ENCODE measurements around the gene SSX4. TPM values are rescaled to one million over a fixed set of nuclear protein-coding genes. Genes with fewer than 3 reads are reported as not detected.
"Not testable (repeated sequence)": the region's sequence is repeated elsewhere in the genome, so short reads cannot be mapped to it uniquely, and the experiment has no call there.

Gene SSX4
- total RNA-seq: not detected

- not testable (repeated sequence) for H3K27ac Mint-ChIP-seq, DNase-seq, H3K9me3 Mint-ChIP-seq, H3K27me3 Mint-ChIP-seq, H3K36me3 Mint-ChIP-seq, H3K4me1 Mint-ChIP-seq, H3K4me3 Mint-ChIP-seq
Observed at GRCh38 chrX:48383239-48383638, at the start of gene SSX4. SSX4 (plus strand) TSS chrX:48383539; CDS start chrX:48384054, 515 bp downstream.

- H3K4me3 Mint-ChIP-seq, H3K27ac Mint-ChIP-seq, DNase-seq, H3K36me3 Mint-ChIP-seq, H3K4me1 Mint-ChIP-seq, H3K27me3 Mint-ChIP-seq, H3K9me3 Mint-ChIP-seq: not testable (repeated sequence)
Observed at GRCh38 chrX:48346059-48346458, 37.3 kb upstream of the SSX4 start.

GRCh38 chrX:48356315-48357094 lies 26.8 kb upstream of the SSX4 start, which contains the start of gene SSX3:
SSX3 (minus strand) TSS chrX:48356703; CDS start chrX:48355249, 1,454 bp downstream.
- not testable (repeated sequence) for H3K4me1 Mint-ChIP-seq, H3K27me3 Mint-ChIP-seq, H3K9me3 Mint-ChIP-seq, DNase-seq, H3K36me3 Mint-ChIP-seq, H3K27ac Mint-ChIP-seq, H3K4me3 Mint-ChIP-seq

- Mint-ChIP-seq H3K4me3 (no peak overlapping the region), H3K27ac (no peak overlapping the region), H3K36me3 (no peaks in the 10 kb centered on the region), H3K9me3 (no peaks in the 10 kb centered on the region), H3K27me3 (no peaks in the 10 kb centered on the region), H3K4me1 (no peaks in the 10 kb centered on the region)
- no peak for DNase-seq
Observed at GRCh38 chrX:48357681-48358080, 25.7 kb upstream of the SSX4 start.

GRCh38 chrX:48359281-48359680 lies 24.1 kb upstream of the SSX4 start:
- not testable (repeated sequence) for H3K27ac Mint-ChIP-seq, H3K27me3 Mint-ChIP-seq, H3K36me3 Mint-ChIP-seq, H3K4me3 Mint-ChIP-seq, H3K9me3 Mint-ChIP-seq, H3K4me1 Mint-ChIP-seq, DNase-seq

GRCh38 chrX:48367717-48368408 lies 15.5 kb upstream of the SSX4 start:
- not testable (repeated sequence) for H3K36me3 Mint-ChIP-seq, DNase-seq, H3K4me1 Mint-ChIP-seq, H3K27me3 Mint-ChIP-seq, H3K4me3 Mint-ChIP-seq, H3K27ac Mint-ChIP-seq, H3K9me3 Mint-ChIP-seq

- not testable (repeated sequence) for H3K27ac Mint-ChIP-seq, H3K9me3 Mint-ChIP-seq, H3K4me1 Mint-ChIP-seq, H3K27me3 Mint-ChIP-seq, DNase-seq, H3K36me3 Mint-ChIP-seq, H3K4me3 Mint-ChIP-seq
Observed at GRCh38 chrX:48370408-48370807, 12.9 kb upstream of the SSX4 start.

- H3K27me3 Mint-ChIP-seq, H3K36me3 Mint-ChIP-seq, H3K9me3 Mint-ChIP-seq, H3K27ac Mint-ChIP-seq, H3K4me1 Mint-ChIP-seq, H3K4me3 Mint-ChIP-seq, DNase-seq: not testable (repeated sequence)
Observed at GRCh38 chrX:48396931-48397330, 13.6 kb downstream of the SSX4 start.

GRCh38 chrX:48397825-48398224 lies 14.5 kb downstream of the SSX4 start:
- not testable (repeated sequence) for H3K4me3 Mint-ChIP-seq, DNase-seq, H3K27ac Mint-ChIP-seq, H3K36me3 Mint-ChIP-seq, H3K27me3 Mint-ChIP-seq, H3K4me1 Mint-ChIP-seq, H3K9me3 Mint-ChIP-seq

GRCh38 chrX:48411860-48412259 lies 28.5 kb downstream of the SSX4 start, which contains the start of gene SSX4B:
SSX4B (minus strand) TSS chrX:48411960; CDS start chrX:48411372, 588 bp downstream.
- not testable (repeated sequence) for H3K4me1 Mint-ChIP-seq, H3K4me3 Mint-ChIP-seq, H3K9me3 Mint-ChIP-seq, H3K27ac Mint-ChIP-seq, H3K27me3 Mint-ChIP-seq, H3K36me3 Mint-ChIP-seq, DNase-seq

- not testable (repeated sequence) for H3K4me1 Mint-ChIP-seq, H3K9me3 Mint-ChIP-seq, H3K27me3 Mint-ChIP-seq, DNase-seq, H3K27ac Mint-ChIP-seq, H3K36me3 Mint-ChIP-seq, H3K4me3 Mint-ChIP-seq
Observed at GRCh38 chrX:48427027-48427716, 43.8 kb downstream of the SSX4 start.

- H3K4me1 Mint-ChIP-seq, H3K27me3 Mint-ChIP-seq, H3K4me3 Mint-ChIP-seq, H3K27ac Mint-ChIP-seq, H3K36me3 Mint-ChIP-seq, H3K9me3 Mint-ChIP-seq, DNase-seq: not testable (repeated sequence)
Observed at GRCh38 chrX:48429606-48430005, 46.3 kb downstream of the SSX4 start.

GRCh38 chrX:48430166-48430565 lies 46.8 kb downstream of the SSX4 start:
- not testable (repeated sequence) for H3K9me3 Mint-ChIP-seq, H3K27ac Mint-ChIP-seq, H3K4me3 Mint-ChIP-seq, DNase-seq, H3K4me1 Mint-ChIP-seq, H3K36me3 Mint-ChIP-seq, H3K27me3 Mint-ChIP-seq

- not testable (repeated sequence) for DNase-seq, H3K4me1 Mint-ChIP-seq, H3K4me3 Mint-ChIP-seq, H3K36me3 Mint-ChIP-seq, H3K27me3 Mint-ChIP-seq, H3K27ac Mint-ChIP-seq
- peaks cover 12% of the 10 kb centered on the region for H3K9me3 Mint-ChIP-seq
Observed at GRCh38 chrX:48433713-48434112, 50.4 kb downstream of the SSX4 start.
